ENCODE results near the gene CALML3. TPM values are rescaled to one million over a fixed set of nuclear protein-coding genes. Genes with fewer than 3 reads are reported as not detected.
A peak's percentile ranks its signal among the peaks of the same experiment; 100 is the strongest.

CALML3 gene
- total RNA-seq, 1 donor, result not detected

DNA sequence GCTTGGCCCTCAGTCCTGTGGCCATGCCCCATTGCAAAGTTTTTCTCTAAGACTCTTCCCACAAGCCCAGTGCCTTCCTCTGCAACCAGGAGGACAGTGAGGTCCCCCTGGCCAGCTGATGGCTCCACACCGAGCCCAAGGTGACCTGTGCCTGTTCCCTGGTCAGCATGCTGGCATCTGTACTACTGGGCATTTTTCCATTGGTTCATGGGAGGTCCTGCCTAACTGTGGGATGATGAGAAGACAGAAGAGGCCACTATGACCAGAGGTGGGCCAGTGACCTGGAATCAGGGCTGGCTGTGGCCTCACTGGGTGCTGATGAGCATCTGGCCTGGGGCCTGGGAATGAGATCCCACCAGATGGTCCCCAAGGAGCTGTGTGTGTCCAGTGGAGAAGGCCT is 20.2 kb downstream of the CALML3 start:
- TF ChIP-seq, protein P1, sequence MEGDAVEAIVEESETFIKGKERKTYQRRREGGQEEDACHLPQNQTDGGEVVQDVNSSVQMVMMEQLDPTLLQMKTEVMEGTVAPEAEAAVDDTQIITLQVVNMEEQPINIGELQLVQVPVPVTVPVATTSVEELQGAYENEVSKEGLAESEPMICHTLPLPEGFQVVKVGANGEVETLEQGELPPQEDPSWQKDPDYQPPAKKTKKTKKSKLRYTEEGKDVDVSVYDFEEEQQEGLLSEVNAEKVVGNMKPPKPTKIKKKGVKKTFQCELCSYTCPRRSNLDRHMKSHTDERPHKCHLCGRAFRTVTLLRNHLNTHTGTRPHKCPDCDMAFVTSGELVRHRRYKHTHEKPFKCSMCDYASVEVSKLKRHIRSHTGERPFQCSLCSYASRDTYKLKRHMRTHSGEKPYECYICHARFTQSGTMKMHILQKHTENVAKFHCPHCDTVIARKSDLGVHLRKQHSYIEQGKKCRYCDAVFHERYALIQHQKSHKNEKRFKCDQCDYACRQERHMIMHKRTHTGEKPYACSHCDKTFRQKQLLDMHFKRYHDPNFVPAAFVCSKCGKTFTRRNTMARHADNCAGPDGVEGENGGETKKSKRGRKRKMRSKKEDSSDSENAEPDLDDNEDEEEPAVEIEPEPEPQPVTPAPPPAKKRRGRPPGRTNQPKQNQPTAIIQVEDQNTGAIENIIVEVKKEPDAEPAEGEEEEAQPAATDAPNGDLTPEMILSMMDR (IDR thresholded peaks at IDR 0.05; ENCODE audit: extremely low read depth, low read depth, low read length), result no peak
- Histone ChIP-seq H3K4me2 (ENCODE audit: insufficient read depth, low read length) (no peak overlapping the region), H2AFZ (ENCODE audit: low read length) (no peak overlapping the region), H3K9me3 (ENCODE audit: low read depth, low read length) (no peaks in the 10 kb centered on the region), H3K27me3 (ENCODE audit: insufficient read depth, low read length) (no peaks in the 10 kb centered on the region), H3K27ac (ENCODE audit: low read depth, low read length) (no peak overlapping the region), H4K20me1 (ENCODE audit: insufficient read depth, low read length) (no peaks in the 10 kb centered on the region), H3K4me3 (ENCODE audit: insufficient read depth, low read length) (no peak overlapping the region), H3K79me2 (ENCODE audit: insufficient read depth, low read length) (no peaks in the 10 kb centered on the region), H3K4me1 (ENCODE audit: insufficient read depth, low read length) (peaks cover 45% of the 10 kb centered on the region), H3K36me3 (ENCODE audit: insufficient read depth, low read length) (no peaks in the 10 kb centered on the region)
- peak; percentile 66 for DNase-seq (ENCODE audit: insufficient read length, low spot score, missing footprints)

DNA sequence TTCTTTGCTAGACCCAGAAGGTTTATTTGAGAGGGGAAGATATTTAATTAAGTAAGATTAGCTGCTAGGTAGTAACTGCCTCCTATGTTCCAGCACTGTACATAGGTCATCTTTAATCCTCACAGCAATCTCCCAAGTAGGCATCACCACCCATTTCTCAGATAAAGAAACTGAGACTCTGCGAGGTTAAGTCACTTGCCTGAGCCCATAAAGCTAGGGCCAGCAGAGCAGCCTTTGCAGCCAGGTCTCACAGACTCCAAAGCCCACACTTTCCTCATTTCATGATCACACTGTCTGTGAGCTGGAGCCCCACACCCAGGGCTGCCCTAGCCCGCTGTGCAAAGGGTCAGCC is 20.6 kb downstream of the CALML3 start:
- Histone ChIP-seq H3K27ac (ENCODE audit: low read depth, low read length) (peak overlapping the region; percentile 90), H3K9me3 (ENCODE audit: low read depth, low read length) (no peaks in the 10 kb centered on the region), H3K79me2 (ENCODE audit: insufficient read depth, low read length) (no peaks in the 10 kb centered on the region), H3K4me2 (ENCODE audit: insufficient read depth, low read length) (no peak overlapping the region), H2AFZ (ENCODE audit: low read length) (no peak overlapping the region), H3K36me3 (ENCODE audit: insufficient read depth, low read length) (no peaks in the 10 kb centered on the region), H3K27me3 (ENCODE audit: insufficient read depth, low read length) (no peaks in the 10 kb centered on the region), H4K20me1 (ENCODE audit: insufficient read depth, low read length) (no peaks in the 10 kb centered on the region), H3K4me1 (ENCODE audit: insufficient read depth, low read length) (peaks cover 45% of the 10 kb centered on the region), H3K4me3 (ENCODE audit: insufficient read depth, low read length) (peak overlapping the region; percentile 22)
- DNase-seq (ENCODE audit: insufficient read length, low spot score, missing footprints), result peak; percentile 58
- TF ChIP-seq, protein P1 (IDR thresholded peaks at IDR 0.05; ENCODE audit: extremely low read depth, low read depth, low read length), result no peak

DNA sequence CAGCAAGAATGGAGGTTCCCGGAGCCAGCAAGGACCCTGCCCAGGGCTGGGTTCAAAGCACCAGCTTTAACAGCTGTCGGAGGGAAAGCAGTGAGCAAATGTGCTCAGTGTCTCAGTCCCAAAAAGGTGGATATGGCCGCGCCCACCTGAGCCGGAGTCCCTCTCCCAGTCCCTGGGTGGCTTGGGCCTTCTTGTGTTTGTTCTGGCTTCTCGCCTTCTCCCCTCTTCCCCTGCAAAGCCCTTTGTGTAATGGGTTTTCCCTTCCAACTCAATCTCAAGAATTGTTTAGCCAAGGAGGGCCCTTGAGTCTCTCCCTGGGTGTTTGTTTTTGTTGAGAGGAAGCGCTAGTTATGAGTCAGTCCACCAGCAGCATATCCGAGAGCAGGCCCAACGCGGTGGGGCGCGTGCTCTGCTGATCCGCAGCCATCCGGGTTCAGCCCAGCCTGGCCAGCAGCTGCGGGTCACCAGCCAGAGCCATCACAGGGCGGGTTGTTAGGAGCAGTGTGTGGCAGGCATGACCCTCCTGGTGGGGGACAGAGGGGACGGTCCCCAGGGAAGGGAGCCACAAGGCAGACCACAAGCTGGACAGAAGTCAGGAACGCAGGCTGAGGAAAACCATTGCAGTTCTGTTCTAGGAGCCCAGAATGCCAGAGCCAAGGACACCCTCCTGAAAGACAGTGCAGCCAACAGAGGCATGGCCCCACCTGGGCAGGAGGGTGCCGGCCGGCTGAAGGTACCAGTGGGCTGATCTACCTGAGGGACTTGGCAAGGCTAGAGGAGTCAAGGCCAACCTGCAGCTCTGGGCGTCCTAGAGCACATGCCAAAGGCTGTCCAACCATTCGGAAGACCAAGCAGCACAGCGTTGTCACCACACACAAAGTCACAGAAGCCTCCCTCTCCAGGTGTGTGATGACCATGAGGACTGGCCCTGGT is 21.3 kb downstream of the CALML3 start:
- no peaks in the 10 kb centered on the region for H3K36me3 ChIP-seq (ENCODE audit: insufficient read depth, low read length)
- H3K4me1 ChIP-seq (ENCODE audit: insufficient read depth, low read length), result peaks cover 47% of the 10 kb centered on the region
- peak; percentile 98 for DNase-seq (ENCODE audit: insufficient read length, low spot score, missing footprints)
- H3K79me2 ChIP-seq (ENCODE audit: insufficient read depth, low read length), result no peaks in the 10 kb centered on the region
- H3K27me3 ChIP-seq (ENCODE audit: insufficient read depth, low read length), result no peaks in the 10 kb centered on the region
- H3K4me2 ChIP-seq (ENCODE audit: insufficient read depth, low read length), result peak overlapping the region; percentile 43
- H4K20me1 ChIP-seq (ENCODE audit: insufficient read depth, low read length), result no peaks in the 10 kb centered on the region
- peak overlapping the region; percentile 90 for H3K27ac ChIP-seq (ENCODE audit: low read depth, low read length)
- peak overlapping the region; percentile 22 for H3K4me3 ChIP-seq (ENCODE audit: insufficient read depth, low read length)
- H2AFZ ChIP-seq (ENCODE audit: low read length), result peak overlapping the region; percentile 68
- TF ChIP-seq, protein P1 (IDR thresholded peaks at IDR 0.05; ENCODE audit: extremely low read depth, low read depth, low read length), result no peak
- H3K9me3 ChIP-seq (ENCODE audit: low read depth, low read length), result no peaks in the 10 kb centered on the region

DNA sequence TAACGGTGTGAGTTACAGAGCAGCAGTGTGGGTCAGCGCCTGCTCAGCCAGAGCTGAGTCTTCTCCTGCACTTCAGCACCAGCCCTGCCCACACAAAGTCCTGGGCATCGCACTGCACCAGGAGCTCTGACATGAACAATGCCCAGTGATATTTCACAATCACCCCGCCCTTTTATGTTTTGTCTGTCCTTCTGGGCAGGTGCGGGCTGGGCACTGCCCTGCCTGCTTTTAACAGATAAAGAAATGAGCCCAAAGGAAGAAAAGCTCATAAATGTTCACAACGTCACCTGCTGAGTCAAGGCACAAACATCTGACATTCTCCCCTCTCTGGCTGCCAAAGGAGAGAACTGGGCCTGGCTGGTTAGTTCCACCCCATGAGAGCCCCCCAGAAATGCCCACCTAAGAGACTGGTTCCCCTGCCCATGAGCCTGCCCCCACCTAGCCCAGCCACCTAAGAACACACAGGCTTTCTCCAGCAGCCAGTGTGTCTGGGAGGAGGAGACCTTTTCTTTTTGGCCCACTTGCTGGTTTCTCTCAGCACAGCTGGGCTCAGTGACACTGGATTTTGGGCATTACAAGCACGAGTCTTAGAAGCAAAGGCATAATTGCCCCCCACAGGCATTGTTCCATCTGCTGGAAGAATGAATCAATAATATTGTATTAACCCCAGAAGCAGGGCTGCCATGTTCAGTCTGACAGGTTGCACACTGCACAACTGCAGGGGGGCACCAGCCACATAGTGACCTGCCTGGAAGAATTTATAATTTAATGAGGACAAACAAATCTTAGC is 22.3 kb downstream of the CALML3 start:
- DNase-seq (ENCODE audit: insufficient read length, low spot score, missing footprints), result peak; percentile 93
- H3K79me2 ChIP-seq (ENCODE audit: insufficient read depth, low read length), result no peaks in the 10 kb centered on the region
- TF ChIP-seq, protein P1 (IDR thresholded peaks at IDR 0.05; ENCODE audit: extremely low read depth, low read depth, low read length), result no peak
- H3K36me3 ChIP-seq (ENCODE audit: insufficient read depth, low read length), result no peaks in the 10 kb centered on the region
- H3K4me2 ChIP-seq (ENCODE audit: insufficient read depth, low read length), result peak overlapping the region; percentile 76
- H2AFZ ChIP-seq (ENCODE audit: low read length), result peak overlapping the region; percentile 84
- no peaks in the 10 kb centered on the region for H3K9me3 ChIP-seq (ENCODE audit: low read depth, low read length)
- H3K27ac ChIP-seq (ENCODE audit: low read depth, low read length), result peak overlapping the region; percentile 90
- no peaks in the 10 kb centered on the region for H4K20me1 ChIP-seq (ENCODE audit: insufficient read depth, low read length)
- H3K4me3 ChIP-seq (ENCODE audit: insufficient read depth, low read length), result no peak overlapping the region
- peaks cover 57% of the 10 kb centered on the region for H3K4me1 ChIP-seq (ENCODE audit: insufficient read depth, low read length)
- no peaks in the 10 kb centered on the region for H3K27me3 ChIP-seq (ENCODE audit: insufficient read depth, low read length)

All from osteoblast (primary cell).